Measurements from ENCODE around the gene PRDX6. TPM values are rescaled to one million over a fixed set of nuclear protein-coding genes. Genes with fewer than 3 reads are reported as not detected.

The PRDX6 gene
- total and polyA plus RNA-seq, 2 of the 8 experiments (the other 6 are each of a cell fraction or from before 2014, with no cell fraction given) = 348 to 677 TPM

- H4K91ac ChIP-seq (replicated peaks; ENCODE audit: insufficient read length, low read length) = no peak overlapping the region
- H3K4me3 ChIP-seq (ENCODE audit: extremely low read depth in 1 of 4, insufficient read depth in 2 of 4, low read depth in 3 of 4, low read length in 4 of 4) = no peak overlapping the region
- no peak for DNase-seq (ENCODE audit: low read depth in 1 of 2, low spot score in 2 of 2)
- H3K9me3 ChIP-seq (ENCODE audit: insufficient read depth in 2 of 2, low read depth in 1 of 2, low read length in 1 of 2) = no peaks in the 10 kb centered on the region
- ChIA-PET CTCF (ENCODE audit: partially characterized antibody) (interaction anchor here (0.7 kb wide), 2 partner anchors 274 to 676 kb away, joined by 4 read pairs; no protein-coding TSS in a partner anchor), POLR2A (ENCODE audit: partially characterized antibody) (interaction anchor here (0.6 kb wide), 1 partner anchor 1942 kb away, joined by 3 read pairs; no protein-coding TSS in a partner anchor)
- no peaks in the 10 kb centered on the region for H3K79me1 ChIP-seq (ENCODE audit: low read depth, low read length)
- no peak overlapping the region for H2BK12ac ChIP-seq (ENCODE audit: low read depth, low read length)
- no peak overlapping the region for H3K4ac ChIP-seq (replicated peaks; ENCODE audit: insufficient read length, low read depth, low read length)
- TF ChIP-seq, protein P1, sequence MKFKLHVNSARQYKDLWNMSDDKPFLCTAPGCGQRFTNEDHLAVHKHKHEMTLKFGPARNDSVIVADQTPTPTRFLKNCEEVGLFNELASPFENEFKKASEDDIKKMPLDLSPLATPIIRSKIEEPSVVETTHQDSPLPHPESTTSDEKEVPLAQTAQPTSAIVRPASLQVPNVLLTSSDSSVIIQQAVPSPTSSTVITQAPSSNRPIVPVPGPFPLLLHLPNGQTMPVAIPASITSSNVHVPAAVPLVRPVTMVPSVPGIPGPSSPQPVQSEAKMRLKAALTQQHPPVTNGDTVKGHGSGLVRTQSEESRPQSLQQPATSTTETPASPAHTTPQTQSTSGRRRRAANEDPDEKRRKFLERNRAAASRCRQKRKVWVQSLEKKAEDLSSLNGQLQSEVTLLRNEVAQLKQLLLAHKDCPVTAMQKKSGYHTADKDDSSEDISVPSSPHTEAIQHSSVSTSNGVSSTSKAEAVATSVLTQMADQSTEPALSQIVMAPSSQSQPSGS (IDR thresholded peaks at IDR 0.05; ENCODE audit: low read length) = no peak
- TF ChIP-seq CREB1 (IDR thresholded peaks at IDR 0.05) = no peak
- TF ChIP-seq SAP30 (IDR thresholded peaks at IDR 0.05; ENCODE audit: insufficient read depth, insufficient replicate concordance, low read length) = no peak
- no peak for TF ChIP-seq PHF8 (conservative IDR thresholded peaks at IDR 0.05; ENCODE audit: low read depth, low read length)
- TF ChIP-seq TCF12 (IDR thresholded peaks at IDR 0.05; ENCODE audit: low read depth, low read length) = no peak
- no peak for TF ChIP-seq TEAD4 (IDR thresholded peaks at IDR 0.05; ENCODE audit: low read depth, low read length)
- TF ChIP-seq, protein P2, sequence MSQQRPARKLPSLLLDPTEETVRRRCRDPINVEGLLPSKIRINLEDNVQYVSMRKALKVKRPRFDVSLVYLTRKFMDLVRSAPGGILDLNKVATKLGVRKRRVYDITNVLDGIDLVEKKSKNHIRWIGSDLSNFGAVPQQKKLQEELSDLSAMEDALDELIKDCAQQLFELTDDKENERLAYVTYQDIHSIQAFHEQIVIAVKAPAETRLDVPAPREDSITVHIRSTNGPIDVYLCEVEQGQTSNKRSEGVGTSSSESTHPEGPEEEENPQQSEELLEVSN (IDR thresholded peaks at IDR 0.05) = no peak
- no peak for TF ChIP-seq POLR2AphosphoS5 (IDR thresholded peaks at IDR 0.05; ENCODE audit: low read depth, low read length)
- no peak for TF ChIP-seq POLR2A (IDR thresholded peaks at IDR 0.05; ENCODE audit: control extremely low read depth in 1 of 2, low read depth in 2 of 2, low read length in 2 of 2)
- TF ChIP-seq ATF3 (IDR thresholded peaks at IDR 0.05; ENCODE audit: insufficient read depth, low read depth, low read length) = no peak
- H4K20me1 ChIP-seq (replicated peaks in 1 of 2; ENCODE audit: control insufficient read depth in 1 of 2, insufficient read depth in 2 of 2, low read length in 2 of 2) = no peaks in the 10 kb centered on the region
- no peak overlapping the region for H3K23ac ChIP-seq (ENCODE audit: insufficient read length)
- no peak overlapping the region for H2AK5ac ChIP-seq (ENCODE audit: low read depth, low read length)
- H2BK5ac ChIP-seq (ENCODE audit: low read depth, low read length) = no peak overlapping the region
- H3K4me1 ChIP-seq (replicated peaks in 1 of 4; ENCODE audit: control insufficient read depth in 3 of 4, insufficient read depth in 4 of 4, low read length in 3 of 4) = peaks cover 3 to 19% (median 10%) of the 10 kb centered on the region in 4 experiments; a peak in 5 of 7 replicates
- no peak overlapping the region for H2AFZ ChIP-seq (ENCODE audit: low read length)
- no peak overlapping the region for H2BK120ac ChIP-seq (replicated peaks; ENCODE audit: low read depth, low read length)
- no peak overlapping the region for H3K18ac ChIP-seq (ENCODE audit: extremely low read depth, low read length)
- H3K79me2 ChIP-seq (ENCODE audit: control insufficient read depth in 1 of 2, insufficient read depth in 2 of 2, low read length in 2 of 2) = no peaks in the 10 kb centered on the region
- H3K9ac ChIP-seq (replicated peaks in 1 of 4; ENCODE audit: extremely low read depth in 1 of 4, low read depth in 3 of 4, low read length in 3 of 4) = no peak overlapping the region
- H2BK15ac ChIP-seq (ENCODE audit: low read length) = no peak overlapping the region
- no peak for FAIRE-seq
- no peak overlapping the region for H4K5ac ChIP-seq (ENCODE audit: insufficient read length, low read depth, low read length)
- no peaks in the 10 kb centered on the region; a peak in 1 of 8 replicates for H3K36me3 ChIP-seq (ENCODE audit: control insufficient read depth in 2 of 4, insufficient read depth in 4 of 4, low read length in 3 of 4)
- no peak overlapping the region for H4K8ac ChIP-seq (ENCODE audit: extremely low read depth, insufficient read depth, low read length)
- H3K4me2 ChIP-seq (ENCODE audit: insufficient read depth in 1 of 2, low read depth in 2 of 2, low read length in 2 of 2) = no peak overlapping the region
- no peak overlapping the region for H3K56ac ChIP-seq (replicated peaks; ENCODE audit: insufficient read length, low read depth, low read length)
- H3K23me2 ChIP-seq (ENCODE audit: low read depth, low read length) = no peaks in the 10 kb centered on the region
- no peak overlapping the region for H3K14ac ChIP-seq (ENCODE audit: insufficient read length)
- H3K27me3 ChIP-seq (replicated peaks in 1 of 4; ENCODE audit: control insufficient read depth in 3 of 4, extremely low read depth in 1 of 4, insufficient read depth in 3 of 4, low read length in 3 of 4) = no peaks in the 10 kb centered on the region
- WGBS, 2 experiments (ENCODE audit: extremely low coverage in 1 of 2, insufficient coverage in 1 of 2, insufficient read length in 1 of 2, insufficient replicate concordance in 2 of 2, low coverage in 1 of 2, low lambda C conversion rate in 2 of 2, missing lambda C conversion rate in 1 of 2) = 95% methylated on average over 2 of the region's 2 CpGs; no CpG with 5 or more reads in 1 of the 2 experiments
- no peak overlapping the region for H2BK20ac ChIP-seq (ENCODE audit: low read length)
- no peak overlapping the region for H3K27ac ChIP-seq (ENCODE audit: low read depth, low read length)
These were observed 43.3 kb upstream of the PRDX6 start for GRCh38 chr1:173433751-173434326.

All from H1 (cell line).